NCI-H187 treated with DMSO at 0.1 percent for 48 hours (cell line): Measurements from ENCODE around the gene SFXN4.
A peak's percentile ranks its signal among the peaks of the same experiment; 100 is the strongest.

ENCODE experiments used
- DNase-seq: peaks from one replicate; lab custom pipeline; 2025; lab: John Stamatoyannopoulos, UW

SFXN4 gene

DNA sequence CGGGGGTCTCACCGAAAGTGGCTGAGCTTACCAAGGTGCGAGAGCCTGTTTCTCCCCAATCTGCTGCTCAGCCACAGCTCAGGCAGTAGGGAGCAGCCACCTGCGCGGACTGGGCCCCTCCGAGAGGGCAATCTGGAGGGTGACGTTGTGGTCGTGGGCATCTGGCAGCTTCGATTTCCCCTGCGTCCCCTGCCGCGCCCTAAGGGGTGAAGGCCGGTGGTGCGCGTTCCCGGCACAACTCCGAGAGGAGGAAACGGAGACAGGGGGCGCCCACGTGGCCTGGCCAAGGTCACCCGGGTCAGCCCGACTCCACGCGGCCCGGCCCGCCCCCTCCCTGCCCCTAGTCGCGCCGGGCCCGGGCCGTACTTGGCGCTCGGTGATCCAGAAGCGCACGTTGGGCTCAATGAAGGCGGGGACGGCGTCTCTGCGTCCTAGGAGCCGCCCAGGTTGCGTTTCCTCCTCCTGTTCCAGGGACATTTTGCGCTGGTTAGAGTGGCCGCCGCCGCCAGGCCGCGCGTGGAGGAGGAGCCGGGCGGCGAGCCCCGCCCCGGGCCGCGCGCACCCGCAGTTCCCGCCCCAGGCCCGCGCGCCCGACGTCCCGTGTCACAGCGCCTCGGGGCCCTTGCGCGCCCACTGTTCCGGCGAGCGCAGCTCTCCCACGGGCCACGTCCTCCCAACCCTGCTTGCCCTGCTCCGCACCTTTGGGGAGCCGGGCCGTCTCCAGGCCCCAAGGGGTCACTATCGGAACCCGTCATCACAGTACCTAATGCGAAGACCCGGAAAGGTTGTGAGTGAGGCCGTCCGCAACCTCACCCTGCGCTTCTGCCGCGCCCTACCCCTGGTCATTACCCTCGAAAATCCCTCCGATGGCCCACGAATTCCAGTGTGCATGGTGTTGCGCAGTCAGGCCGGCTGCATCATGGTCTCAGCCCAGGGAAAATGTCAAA lies at the start of gene SFXN4:
Gene SFXN4, minus strand, starts transcription at position 544 of the 947 bp plus-strand sequence. Its CDS starts 67 bp downstream, at position 477.
- DNase-seq: no peak

- DNase-seq: no peak
Observed at GRCh38 chr10:119211625-119212441, 46.3 kb upstream of the SFXN4 start.

DNA sequence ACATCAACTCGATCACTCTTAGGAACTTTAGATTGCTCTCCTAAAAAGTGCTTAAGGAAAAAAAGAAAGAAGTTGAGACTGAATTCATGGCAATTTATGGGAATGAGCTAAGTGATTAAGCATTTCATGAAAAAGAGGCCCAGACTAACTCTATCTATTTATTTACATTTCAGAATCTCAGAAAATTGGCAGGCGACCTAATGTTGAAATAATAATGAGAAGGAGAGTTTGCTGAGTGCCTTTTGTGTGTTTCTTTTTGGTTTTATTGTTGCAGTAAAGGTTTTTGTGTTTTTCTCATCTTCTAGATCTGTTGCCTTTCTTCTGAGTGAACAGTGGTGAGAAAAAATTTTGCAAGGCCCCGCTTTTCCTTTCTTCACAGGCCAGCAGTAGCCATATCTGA lies 45.7 kb upstream of the SFXN4 start:
- no peak for DNase-seq

GRCh38 chr10:119210633-119211032 lies 45.1 kb upstream of the SFXN4 start:
- DNase-seq: no peak

GRCh38 chr10:119209736-119210355 lies 44.3 kb upstream of the SFXN4 start:
- no peak for DNase-seq

DNA sequence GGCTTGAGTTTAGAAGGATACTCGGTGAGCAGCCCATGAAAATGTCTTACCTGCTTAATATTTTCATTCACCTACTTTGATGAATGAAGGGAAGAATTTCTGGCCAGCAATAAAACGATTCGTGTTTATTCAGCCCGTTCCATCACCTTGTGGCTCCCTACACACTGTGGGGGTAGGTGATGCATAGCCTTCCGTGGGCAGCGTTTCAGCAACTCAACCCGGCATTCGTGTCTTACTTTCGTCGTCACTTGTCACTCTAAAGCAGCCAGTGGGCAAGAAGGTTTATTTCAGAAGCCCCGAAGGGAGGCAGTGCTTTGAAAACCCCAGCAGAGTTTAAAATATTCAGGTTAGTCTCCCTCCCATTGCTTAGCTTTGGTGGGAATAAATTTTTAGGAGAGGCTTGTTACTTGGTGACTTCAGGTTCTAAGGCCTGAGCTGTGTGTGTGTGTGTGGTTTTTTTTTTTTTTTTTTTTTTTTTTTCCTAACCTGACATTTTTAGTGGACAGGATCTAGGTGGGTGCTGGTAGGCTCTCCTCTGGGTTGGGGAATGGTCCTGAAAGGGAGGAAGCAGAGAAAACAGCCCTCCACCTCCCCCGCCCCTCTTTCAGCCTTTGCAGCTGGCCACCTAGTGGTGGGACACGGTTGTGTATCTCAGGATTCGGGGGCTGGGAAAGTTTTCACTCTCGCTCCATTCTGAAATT lies 43.7 kb upstream of the SFXN4 start:
- no peak for DNase-seq

DNA sequence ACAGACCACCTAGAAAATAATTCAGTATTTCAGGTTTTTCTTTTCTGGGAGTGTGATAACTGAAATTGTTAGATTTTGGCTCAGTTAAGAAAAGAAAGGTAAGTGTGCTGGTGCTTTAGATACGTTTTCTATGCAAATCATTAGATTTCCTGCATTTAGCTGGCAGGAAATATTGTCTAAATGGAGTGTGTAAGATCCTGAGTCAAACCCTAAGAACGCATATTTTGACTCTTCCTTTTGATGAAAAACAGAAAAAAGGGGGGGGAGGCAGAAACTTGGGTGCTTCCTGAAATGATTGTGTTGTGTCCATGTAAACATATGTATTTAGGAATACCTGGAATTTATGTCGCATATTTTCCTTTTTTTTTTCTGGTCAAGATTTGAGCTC lies 43.0 kb upstream of the SFXN4 start:
- DNase-seq: no peak

GRCh38 chr10:119207713-119208552 lies 42.4 kb upstream of the SFXN4 start:
- no peak for DNase-seq

DNA sequence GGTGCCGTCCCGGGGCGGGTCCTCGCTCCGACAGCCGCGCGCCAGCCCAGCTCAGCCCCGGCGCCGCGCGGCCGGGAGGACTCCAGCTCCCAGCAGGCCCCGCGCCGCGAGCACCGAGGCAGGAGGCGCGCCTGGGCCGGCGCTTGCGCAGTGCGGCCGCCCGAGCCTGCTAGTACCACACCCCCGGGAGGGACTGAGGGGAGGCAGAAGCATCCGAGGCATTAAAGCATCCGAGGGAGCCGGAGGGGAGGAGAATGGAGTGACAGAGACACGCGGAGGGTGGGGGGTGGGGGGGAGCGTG lies 41.8 kb upstream of the SFXN4 start, which contains the start of gene GRK5:
Gene GRK5, plus strand, starts transcription at position 206 of the 301 bp plus-strand sequence. CDS start 347 bp downstream, outside the sequence.
- peak; percentile 7 for DNase-seq

GRCh38 chr10:119206603-119207365 lies 41.3 kb upstream of the SFXN4 start:
- DNase-seq: no peak

DNA sequence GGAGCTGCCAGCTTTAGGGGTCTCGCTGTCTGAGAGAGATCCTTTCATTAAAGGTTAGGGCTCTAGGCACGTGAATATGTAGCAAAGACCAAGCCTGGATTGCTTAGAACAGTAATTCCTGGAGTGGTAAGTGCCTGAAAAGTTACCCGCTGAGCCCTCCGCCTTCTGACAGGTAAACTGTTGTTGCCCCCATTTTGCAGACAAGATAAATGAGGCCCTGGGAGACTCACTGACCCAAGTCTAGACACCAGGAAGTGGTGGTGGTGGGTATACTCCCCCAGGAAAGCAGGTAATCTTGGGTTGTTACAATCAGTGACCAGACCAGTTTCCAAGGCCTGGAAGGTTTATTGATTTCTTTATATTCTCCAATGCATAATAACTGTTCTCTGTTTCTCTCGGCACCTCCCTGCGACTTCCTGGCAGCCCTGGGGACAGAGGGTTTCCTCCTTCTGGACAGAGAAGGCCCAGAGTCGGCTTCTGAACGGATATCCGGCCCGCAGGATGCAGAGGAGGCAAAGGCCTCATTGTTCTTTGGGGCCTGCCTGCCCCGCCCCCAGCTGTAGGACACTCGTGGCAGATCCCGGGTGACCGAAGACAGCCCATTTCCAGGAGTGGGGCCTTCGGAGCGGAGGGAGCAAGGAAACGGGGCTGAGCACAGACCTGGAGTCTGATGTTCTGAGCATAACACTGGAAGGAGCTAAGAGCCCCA lies 40.5 kb upstream of the SFXN4 start:
- DNase-seq: no peak

- DNase-seq: no peak
Observed at GRCh38 chr10:119203006-119203405, 37.5 kb upstream of the SFXN4 start.

DNA sequence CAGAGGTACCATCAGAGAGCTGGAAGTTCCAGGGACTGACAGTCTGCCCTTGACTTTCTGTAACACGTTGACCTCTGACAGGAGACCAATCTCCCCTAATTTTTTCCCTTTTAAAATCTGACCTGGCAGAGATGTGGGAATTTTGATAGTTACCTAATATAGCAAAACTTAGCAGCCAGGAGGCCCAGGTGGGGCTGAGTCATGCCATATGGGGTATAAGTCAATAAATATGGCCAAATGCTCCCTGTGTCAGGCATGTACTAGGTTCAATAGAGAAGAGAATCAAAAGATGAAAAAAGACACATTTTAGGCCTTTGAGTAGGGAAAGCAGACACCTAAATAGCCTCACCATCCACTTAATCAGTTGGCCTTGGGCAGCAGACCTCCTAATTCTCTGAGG lies 35.7 kb upstream of the SFXN4 start:
- DNase-seq: no peak

GRCh38 chr10:119199231-119199992 lies 33.9 kb upstream of the SFXN4 start:
- DNase-seq: no peak

DNA sequence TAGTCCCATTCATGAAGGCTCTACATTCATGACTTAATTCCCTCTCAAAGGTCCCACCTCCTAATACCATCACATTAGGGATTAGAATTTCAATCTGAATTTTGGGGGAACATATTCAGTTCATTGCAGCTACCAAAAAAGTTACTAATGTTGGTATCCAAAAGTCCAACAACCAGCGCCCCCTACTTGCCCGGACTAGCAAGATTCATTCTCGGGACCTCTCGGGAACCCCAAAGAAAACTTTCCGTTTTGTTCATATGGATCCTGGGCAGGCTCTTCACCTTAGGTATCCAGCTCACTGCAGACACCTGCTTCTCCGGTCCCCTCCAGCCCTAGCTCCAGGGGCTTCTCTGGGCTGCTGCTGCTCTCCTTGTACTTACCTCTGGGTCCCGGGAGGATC lies 32.9 kb upstream of the SFXN4 start:
- DNase-seq: no peak

- no peak for DNase-seq
Observed at GRCh38 chr10:119197921-119198320, 32.4 kb upstream of the SFXN4 start.

- DNase-seq: no peak
Observed at GRCh38 chr10:119191881-119192280, 26.4 kb upstream of the SFXN4 start.

DNA sequence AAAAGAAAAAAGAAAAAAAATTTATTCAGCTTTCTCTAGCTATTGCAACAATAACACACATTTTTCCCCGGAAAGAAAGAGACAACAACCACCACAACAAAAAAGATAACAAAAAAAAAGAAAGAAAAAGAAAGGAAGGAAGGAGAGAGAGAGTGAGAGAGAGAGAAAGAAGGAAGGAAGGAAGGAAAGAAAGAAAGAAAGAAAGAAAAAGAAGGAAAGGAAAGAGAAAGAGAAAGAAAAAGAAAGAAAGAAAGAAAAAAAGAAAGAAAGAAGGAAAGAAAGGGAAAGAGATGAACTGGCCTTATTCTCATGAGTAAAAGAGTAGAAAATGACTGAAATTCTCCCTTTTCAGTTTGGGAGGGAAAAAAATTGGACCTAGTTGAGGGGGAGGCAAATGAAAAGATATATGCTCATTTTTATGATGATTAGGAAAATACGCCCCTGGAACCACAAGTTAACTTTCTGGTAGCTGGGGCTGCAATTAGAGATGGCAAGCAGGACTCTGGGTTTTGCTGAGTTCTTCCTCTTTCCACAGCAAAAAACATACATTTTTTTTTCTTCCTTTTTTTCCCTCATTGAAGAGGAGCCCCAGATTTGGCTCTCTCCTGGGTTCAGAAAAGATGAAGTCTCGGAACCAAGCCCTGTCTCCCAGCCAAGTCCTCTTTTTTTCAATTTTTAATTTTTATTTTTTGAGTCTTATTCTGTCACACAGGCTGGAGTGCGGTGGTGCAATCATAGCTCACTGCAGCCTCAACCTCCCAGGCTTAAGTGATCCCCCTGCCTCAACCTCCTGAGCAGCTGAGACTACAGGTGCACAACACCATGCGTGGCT lies 25.7 kb upstream of the SFXN4 start:
- DNase-seq: no peak
